ENCODE data around the gene KIAA1586. TPM values are rescaled to one million over a fixed set of nuclear protein-coding genes. Genes with fewer than 3 reads are reported as not detected.

KIAA1586 gene
- total and polyA plus RNA-seq, 7 donors: 1.4 to 6.7 (median 4.0) TPM

GRCh38 chr6:57085471-57085870, 39.0 kb downstream of the KIAA1586 start:
- no peak for ATAC-seq
- TF ChIP-seq CTCF (IDR thresholded peaks at IDR 0.05): no peak
- peaks cover 6% of the 10 kb centered on the region for H3K4me1 ChIP-seq
- H3K27me3 ChIP-seq (ENCODE audit: insufficient read depth in 3 of 3, low read length in 2 of 3): no peaks in the 10 kb centered on the region
- intact Hi-C loops (cut with DNase I): no loop called here
- H3K36me3 ChIP-seq (ENCODE audit: insufficient read depth in 1 of 2, low read depth in 1 of 2): no peaks in the 10 kb centered on the region
- H3K4me3 ChIP-seq: no peak overlapping the region
- no peak for DNase-seq
- 88 to 90% (median 89%) methylated on average over 2 of the region's 2 CpGs for WGBS, 3 donors
- no peaks in the 10 kb centered on the region for H3K9me3 ChIP-seq
- H3K27ac ChIP-seq: no peak overlapping the region

- DNase-seq (no peak), ATAC-seq (no peak)
- Histone ChIP-seq H3K27ac (no peak overlapping the region), H3K27me3 (ENCODE audit: insufficient read depth in 3 of 3, low read length in 2 of 3) (no peaks in the 10 kb centered on the region), H3K4me3 (no peak overlapping the region), H3K9me3 (no peaks in the 10 kb centered on the region), H3K4me1 (peaks cover 12% of the 10 kb centered on the region), H3K36me3 (ENCODE audit: insufficient read depth in 1 of 2, low read depth in 1 of 2) (peaks cover 0 to 5% of the 10 kb centered on the region in 2 donors)
- TF ChIP-seq CTCF (IDR thresholded peaks at IDR 0.05): no peak
- intact Hi-C loops (cut with DNase I): no loop called here
- WGBS, 3 donors: 98 to 100% (median 100%) methylated on average over 1 of the region's 1 CpG
Observed at GRCh38 chr6:57086843-57087242, 40.4 kb downstream of the KIAA1586 start.

GRCh38 chr6:57087916-57088315, 41.4 kb downstream of the KIAA1586 start:
- ATAC-seq (no peak), DNase-seq (no peak)
- H3K36me3 ChIP-seq (ENCODE audit: insufficient read depth in 1 of 2, low read depth in 1 of 2): peaks cover 0 to 15% of the 10 kb centered on the region in 2 donors
- 87 to 89% (median 88%) methylated on average over 4 of the region's 4 CpGs for WGBS, 3 donors
- no peak overlapping the region for H3K27ac ChIP-seq
- no peak overlapping the region for H3K4me3 ChIP-seq
- H3K4me1 ChIP-seq: peaks cover 22% of the 10 kb centered on the region
- no peak for TF ChIP-seq CTCF (IDR thresholded peaks at IDR 0.05)
- intact Hi-C loops (cut with DNase I): no loop called here
- H3K9me3 ChIP-seq: no peaks in the 10 kb centered on the region
- no peaks in the 10 kb centered on the region for H3K27me3 ChIP-seq (ENCODE audit: insufficient read depth in 3 of 3, low read length in 2 of 3)

- DNase-seq: no peak
- intact Hi-C loops (cut with DNase I): no loop called here
- no peak overlapping the region for H3K27ac ChIP-seq
- H3K4me1 ChIP-seq: peaks cover 31% of the 10 kb centered on the region
- no peak for TF ChIP-seq CTCF (IDR thresholded peaks at IDR 0.05)
- H3K27me3 ChIP-seq (ENCODE audit: insufficient read depth in 3 of 3, low read length in 2 of 3): no peaks in the 10 kb centered on the region
- H3K36me3 ChIP-seq (ENCODE audit: insufficient read depth in 1 of 2, low read depth in 1 of 2): peaks cover 0 to 15% of the 10 kb centered on the region in 2 donors
- peak overlapping the region; percentile 69 for H3K4me3 ChIP-seq
- WGBS, 3 donors: 59 to 64% (median 60%) methylated on average over 3 of the region's 3 CpGs
- H3K9me3 ChIP-seq: no peaks in the 10 kb centered on the region
- no peak for ATAC-seq
Observed at GRCh38 chr6:57089265-57089664, 42.8 kb downstream of the KIAA1586 start.

Measured in psoas muscle (tissue), 8 donors.